SH-SY5Y (cell line): Measurements from ENCODE around the gene CRYBG1.

ENCODE experiments used
- GATA2 ChIP-seq: IDR thresholded peaks from 2 replicates; pipeline ENCODE4 v1.6.1; 2011; ENCODE audit warnings: mild to moderate bottlenecking, low read depth, low read length
- GATA3 ChIP-seq: IDR thresholded peaks from 2 replicates; pipeline ENCODE4 v1.6.1; 2011; ENCODE audit warnings: low read depth, mild to moderate bottlenecking, low read length, moderate library complexity

DNA sequence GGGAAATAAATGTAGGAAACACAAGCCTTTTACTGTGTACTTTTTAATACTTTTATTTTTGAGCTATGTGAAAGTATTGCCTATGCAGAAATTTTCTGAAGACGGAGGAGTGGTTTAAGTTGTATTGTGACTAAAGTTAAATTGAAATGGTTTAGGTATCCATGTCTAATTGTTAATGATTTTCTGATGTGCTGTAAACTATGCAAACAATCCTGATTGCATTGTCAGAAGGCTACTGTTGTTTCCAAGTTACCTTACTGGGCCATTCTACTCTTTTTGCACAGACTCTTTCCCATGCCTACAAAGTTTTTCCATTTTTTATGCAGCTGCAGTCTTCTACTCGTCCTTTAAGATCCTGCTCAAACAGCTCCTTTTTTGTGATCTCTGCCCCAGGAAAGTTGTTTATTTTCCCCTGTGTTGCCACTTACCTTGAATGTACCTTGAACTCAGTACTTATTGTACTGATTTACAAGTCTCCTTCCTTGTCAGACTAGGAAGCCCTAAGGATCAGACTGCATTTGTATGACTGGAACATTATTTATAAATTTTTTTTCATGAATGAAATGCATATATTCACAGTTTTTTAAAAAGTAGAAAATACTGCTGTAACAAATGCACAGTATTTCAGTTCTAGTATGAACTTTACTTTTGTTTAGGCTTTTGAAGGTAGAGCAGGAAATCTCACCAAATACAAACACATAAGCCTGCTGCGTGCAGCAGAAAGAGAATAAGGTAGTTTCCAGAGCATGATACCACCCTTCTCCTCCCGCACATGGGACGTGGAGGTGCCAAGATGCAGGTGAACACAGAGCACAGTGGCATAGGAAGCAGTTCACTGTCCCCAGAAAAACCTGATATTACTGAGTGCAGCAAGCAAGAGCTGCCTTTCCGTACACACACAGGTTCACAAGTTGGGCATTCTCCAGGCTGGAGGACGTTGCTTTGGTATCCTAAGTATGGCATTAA is 97.8 kb downstream of the CRYBG1 start:
- TF ChIP-seq GATA2 (no peak), GATA3 (no peak)
